Left kidney (tissue), 2 donors: ENCODE results near the gene CHD9. TPM values are rescaled to one million over a fixed set of nuclear protein-coding genes. Genes with fewer than 3 reads are reported as not detected.

Source experiments
- DNase-seq: peaks from one replicate; pipeline ENCODE4 v3.0.0-alpha.2; 2013
- polyA plus RNA-seq: library from polyadenylated mRNA; unstranded; fragments of 120-200 nt; gene quantifications from one replicate; pipeline ENCODE4 v1.2.1, GENCODE V29; 2013; ENCODE audit not compliant: insufficient read length

The CHD9 gene
- polyA plus RNA-seq, 1 donor = 74.3 TPM

- peak; percentile 25 for DNase-seq
These were observed 318.4 kb downstream of the CHD9 start for GRCh38 chr16:53372992-53373871.

GRCh38 chr16:53374800-53375199, 320.0 kb downstream of the CHD9 start:
- no peak for DNase-seq

- no peak for DNase-seq
These were observed 323.3 kb downstream of the CHD9 start for GRCh38 chr16:53378138-53378537.

Other genes with a start within 250 kb of the CHD9 start
- gene CHD9NB, start 2.1 kb upstream of the CHD9 start, polyA plus RNA-seq = 10.8 TPM